ENCODE data around the gene CISH. TPM values are rescaled to one million over a fixed set of nuclear protein-coding genes. Genes with fewer than 3 reads are reported as not detected.

The CISH gene
- total RNA-seq, 1 experiment from 2014 or later = 2.3 TPM

DNA sequence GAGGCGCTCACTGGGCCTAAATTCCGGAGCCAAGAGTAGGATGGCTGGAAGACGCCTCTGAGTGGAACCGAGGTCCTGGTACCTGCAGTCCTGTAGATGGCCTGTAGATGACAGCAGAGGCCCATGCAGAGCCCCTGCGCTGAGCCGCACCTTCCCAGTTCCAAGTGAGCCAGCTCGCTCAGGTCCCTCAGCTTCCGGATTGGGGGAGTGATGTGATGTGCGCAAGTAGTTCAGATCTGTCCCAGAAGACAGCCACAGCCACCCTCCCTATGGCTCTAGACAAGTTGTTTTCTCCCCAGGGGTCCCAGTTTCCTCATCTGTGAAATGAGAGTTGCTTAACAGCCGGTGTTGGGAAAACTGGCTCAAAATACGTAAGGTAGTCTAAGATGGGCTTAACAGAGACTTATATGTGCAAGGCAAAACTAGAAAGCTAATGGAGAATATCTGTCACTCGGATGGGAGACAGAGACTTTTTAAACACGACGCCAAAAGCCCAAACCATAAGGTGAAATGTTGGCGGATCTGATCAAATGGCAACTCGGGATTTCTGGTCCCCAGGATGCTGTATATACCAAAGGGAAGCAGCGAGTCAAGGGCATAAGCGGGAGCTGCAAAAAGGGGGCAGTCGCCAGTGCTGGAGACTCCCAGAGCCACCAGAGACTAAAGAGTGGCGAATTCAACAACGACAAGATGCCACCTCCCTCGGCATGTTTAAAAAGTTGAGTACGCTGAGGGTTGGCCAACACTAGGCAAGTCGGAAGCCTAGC, 4.6 kb upstream of the CISH start:
- intact Hi-C loops (cut with micrococcal nuclease) = loop anchor here (1.0 to 5.0 kb wide), 8 partner anchors 36 to 769 kb away; partner anchors contain the start of genes DOCK3 and MANF
- Histone ChIP-seq H3K4me1 (ENCODE audit: insufficient read depth, low read length) (peaks cover 50% of the 10 kb centered on the region), H3K79me2 (ENCODE audit: low read length) (peaks cover 41% of the 10 kb centered on the region), H4K20me1 (ENCODE audit: low read length) (no peaks in the 10 kb centered on the region), H2AFZ (ENCODE audit: low read length) (peak overlapping the region; percentile 99), H3F3A (ENCODE audit: low read length, unreplicated experiment) (peaks cover 4% of the 10 kb centered on the region), H3K9me3 (ENCODE audit: low read length) (no peaks in the 10 kb centered on the region), H3K27ac (ENCODE audit: low read length) (0 out of 2 replicates have a peak overlapping the region, but pooled peaks have one; percentile 4), H3K9ac (ENCODE audit: low read length) (no peak overlapping the region), H3K27me3 (ENCODE audit: low read length) (no peaks in the 10 kb centered on the region), H3K36me3 (ENCODE audit: low read depth, low read length) (no peaks in the 10 kb centered on the region), H3K4me3 (ENCODE audit: low read length) (peak overlapping the region; percentile 78), H3K9me2 (replicated peaks; ENCODE audit: low read length) (no peaks in the 10 kb centered on the region), H3K4me2 (ENCODE audit: low read length) (peak overlapping the region; percentile 97)
- ATAC-seq (peak; percentile 30), DNase-seq (peak; percentile 91)
- ChIA-PET CTCF (interaction anchor here (0.5 to 1.7 kb wide), 10 partner anchors 11 to 1024 kb away, joined by 3 to 40 read pairs (median 6); partner anchors contain the start of gene DOCK3), POLR2A (ENCODE audit: unreplicated experiment) (interaction anchor here (0.5 to 0.6 kb wide), 2 partner anchors 27 to 769 kb away, joined by 5 to 6 read pairs; partner anchors contain the start of gene MANF)
- TF ChIP-seq, protein P1, sequence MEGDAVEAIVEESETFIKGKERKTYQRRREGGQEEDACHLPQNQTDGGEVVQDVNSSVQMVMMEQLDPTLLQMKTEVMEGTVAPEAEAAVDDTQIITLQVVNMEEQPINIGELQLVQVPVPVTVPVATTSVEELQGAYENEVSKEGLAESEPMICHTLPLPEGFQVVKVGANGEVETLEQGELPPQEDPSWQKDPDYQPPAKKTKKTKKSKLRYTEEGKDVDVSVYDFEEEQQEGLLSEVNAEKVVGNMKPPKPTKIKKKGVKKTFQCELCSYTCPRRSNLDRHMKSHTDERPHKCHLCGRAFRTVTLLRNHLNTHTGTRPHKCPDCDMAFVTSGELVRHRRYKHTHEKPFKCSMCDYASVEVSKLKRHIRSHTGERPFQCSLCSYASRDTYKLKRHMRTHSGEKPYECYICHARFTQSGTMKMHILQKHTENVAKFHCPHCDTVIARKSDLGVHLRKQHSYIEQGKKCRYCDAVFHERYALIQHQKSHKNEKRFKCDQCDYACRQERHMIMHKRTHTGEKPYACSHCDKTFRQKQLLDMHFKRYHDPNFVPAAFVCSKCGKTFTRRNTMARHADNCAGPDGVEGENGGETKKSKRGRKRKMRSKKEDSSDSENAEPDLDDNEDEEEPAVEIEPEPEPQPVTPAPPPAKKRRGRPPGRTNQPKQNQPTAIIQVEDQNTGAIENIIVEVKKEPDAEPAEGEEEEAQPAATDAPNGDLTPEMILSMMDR (conservative IDR thresholded peaks at IDR 0.05; ENCODE audit: low read depth, low read length) = peak; percentile 98
- TF ChIP-seq EZH2 (IDR thresholded peaks at IDR 0.05; ENCODE audit: low read length, unreplicated experiment) = no peak
- no peak for TF ChIP-seq EZH2phosphoT487 (IDR thresholded peaks at IDR 0.05; ENCODE audit: borderline replicate concordance, low read length)
- BruUV-seq (replicated peaks) = TSS peak; percentile 64

DNA sequence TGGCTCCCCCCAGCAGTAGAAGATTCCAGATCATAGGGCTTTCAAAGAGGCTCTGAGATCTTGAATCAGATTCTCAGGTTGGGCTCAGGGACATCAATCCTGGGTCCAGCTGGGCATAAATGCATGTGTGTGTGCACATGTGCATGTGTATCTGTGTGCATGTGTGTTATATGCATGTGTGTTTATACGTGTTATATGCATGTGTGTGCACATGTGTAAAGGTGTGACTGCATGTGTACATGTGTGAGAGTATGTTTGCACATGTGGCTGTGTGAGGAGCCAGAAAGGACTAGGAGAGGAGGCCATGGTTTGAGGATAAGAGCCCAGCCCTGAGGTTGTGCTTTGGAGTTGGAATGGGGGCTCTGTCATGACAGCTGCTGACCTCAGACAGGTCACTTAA, 3.6 kb upstream of the CISH start:
- no TSS peak for BruUV-seq (replicated peaks)
- DNase-seq = no peak
- Histone ChIP-seq H3K27me3 (ENCODE audit: low read length) (no peaks in the 10 kb centered on the region), H3K9me3 (ENCODE audit: low read length) (no peaks in the 10 kb centered on the region), H2AFZ (ENCODE audit: low read length) (no peak overlapping the region), H3K4me2 (ENCODE audit: low read length) (no peak overlapping the region), H3K4me3 (ENCODE audit: low read length) (no peak overlapping the region), H3F3A (ENCODE audit: low read length, unreplicated experiment) (peaks cover 4% of the 10 kb centered on the region), H3K27ac (ENCODE audit: low read length) (no peak overlapping the region), H3K9me2 (replicated peaks; ENCODE audit: low read length) (no peaks in the 10 kb centered on the region), H3K9ac (ENCODE audit: low read length) (no peak overlapping the region), H4K20me1 (ENCODE audit: low read length) (no peaks in the 10 kb centered on the region), H3K4me1 (ENCODE audit: insufficient read depth, low read length) (peaks cover 48% of the 10 kb centered on the region), H3K36me3 (ENCODE audit: low read depth, low read length) (no peaks in the 10 kb centered on the region), H3K79me2 (ENCODE audit: low read length) (peaks cover 31% of the 10 kb centered on the region)
- ChIA-PET POLR2A (ENCODE audit: unreplicated experiment) (no interaction called here), CTCF (no interaction called here)
- TF ChIP-seq, protein P1 (conservative IDR thresholded peaks at IDR 0.05; ENCODE audit: low read depth, low read length) = no peak
- TF ChIP-seq EZH2phosphoT487 (IDR thresholded peaks at IDR 0.05; ENCODE audit: borderline replicate concordance, low read length) (no peak), EZH2 (IDR thresholded peaks at IDR 0.05; ENCODE audit: low read length, unreplicated experiment) (no peak)
- no peak for ATAC-seq
- intact Hi-C loops (cut with micrococcal nuclease) = loop anchor here (2.0 to 5.0 kb wide), 2 partner anchors 57 to 178 kb away; partner anchors contain the start of gene DOCK3

Measured in PC-3 (cell line).